Kidney tubule cell (primary cell): ENCODE data around the gene PDE6D.
"Not testable (repeated sequence)": the region's sequence is repeated elsewhere in the genome, so short reads cannot be mapped to it uniquely, and the experiment has no call there.

Experiments
- DNase-seq: peaks from one replicate; pipeline ENCODE4 v3.0.0-alpha.2; 2018; ENCODE audit warnings: low spot score

Gene PDE6D

GRCh38 chr2:231769170-231770136 is 11.6 kb downstream of the PDE6D start:
- DNase-seq: no peak

- no peak for DNase-seq
Measured at GRCh38 chr2:231765496-231765929, 15.6 kb downstream of the PDE6D start.

DNA sequence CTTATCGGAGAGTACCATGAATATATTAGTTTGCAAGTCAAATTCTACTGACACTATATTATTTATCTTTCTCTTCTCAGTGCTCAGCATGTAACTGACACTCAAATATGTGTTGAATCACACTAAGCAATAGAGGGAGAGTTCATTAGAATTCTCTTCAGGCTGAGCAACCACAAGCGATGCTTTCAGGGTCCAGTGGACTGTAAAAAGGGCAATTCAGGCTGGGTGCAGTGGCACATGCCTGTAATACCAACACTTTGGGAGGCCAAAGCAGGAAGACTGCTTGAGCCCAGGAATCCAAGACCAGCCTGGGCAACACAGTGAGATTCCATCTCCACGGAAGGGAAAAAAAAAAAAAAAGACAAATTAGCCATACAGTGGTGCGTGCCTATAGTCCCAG is 16.3 kb downstream of the PDE6D start:
- DNase-seq: peak; percentile 94

- no peak for DNase-seq
Measured at GRCh38 chr2:231764124-231764523, 17.0 kb downstream of the PDE6D start.

GRCh38 chr2:231761735-231762134 is 19.3 kb downstream of the PDE6D start:
- DNase-seq: no peak

DNA sequence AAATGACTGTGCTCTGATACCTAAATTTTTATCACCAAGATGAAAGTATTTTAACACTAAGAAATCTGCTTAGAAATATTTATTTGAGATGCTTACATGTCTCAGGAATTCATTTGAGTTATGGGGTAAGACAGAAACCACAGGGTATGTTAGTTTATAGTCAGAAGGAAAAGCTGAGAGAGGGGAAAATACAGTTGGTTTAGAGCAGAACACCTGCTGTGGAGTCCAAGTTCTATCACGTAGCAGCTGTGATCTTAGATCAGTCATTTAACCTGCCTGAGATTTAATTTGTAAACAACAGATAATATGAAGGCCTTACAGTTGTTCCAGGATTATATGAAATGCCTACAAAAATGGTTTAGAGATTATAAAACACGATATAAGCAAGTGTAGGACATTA is 29.0 kb downstream of the PDE6D start:
- no peak for DNase-seq

- no peak for DNase-seq
Measured at GRCh38 chr2:231751042-231751815, 29.9 kb downstream of the PDE6D start.

- DNase-seq: not testable (repeated sequence)
Measured at GRCh38 chr2:231749016-231749415, 32.1 kb downstream of the PDE6D start.

DNA sequence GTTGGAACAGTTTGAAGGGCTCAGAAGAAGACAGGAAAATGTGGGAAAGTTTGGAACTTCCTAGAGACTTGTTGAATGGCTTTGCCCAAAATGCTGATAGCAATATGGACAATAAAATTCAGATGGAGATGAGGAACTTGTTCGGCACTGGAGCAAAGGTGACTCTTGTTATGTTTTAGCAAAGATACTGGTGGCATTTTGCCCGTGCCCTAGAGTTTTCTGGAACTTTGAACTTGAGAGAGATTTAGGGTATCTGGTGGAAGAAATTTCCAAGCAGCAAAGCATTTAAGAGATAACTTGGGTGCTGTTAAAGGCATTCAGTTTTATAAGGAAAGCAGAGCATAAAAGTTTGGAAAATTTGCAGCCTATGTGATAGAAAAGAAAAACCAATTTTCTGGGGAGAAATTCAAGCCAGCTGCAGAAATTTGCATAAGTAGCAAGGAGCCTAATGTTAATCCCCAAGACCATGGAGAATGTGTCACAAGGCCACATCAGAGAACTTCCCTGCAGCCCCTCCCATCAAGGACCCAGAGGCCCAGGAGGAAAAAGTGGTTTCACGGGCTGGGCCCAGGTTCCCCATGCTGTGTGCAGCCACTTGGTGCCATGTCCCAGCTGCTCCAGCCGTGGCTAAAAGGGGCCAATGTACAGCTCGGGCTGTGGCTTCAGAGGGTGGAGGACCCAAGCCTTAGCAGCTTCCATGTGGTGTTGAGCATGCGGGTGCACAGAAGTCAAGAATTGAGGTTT is 32.8 kb downstream of the PDE6D start:
- DNase-seq: not testable (repeated sequence)

- no peak for DNase-seq
Measured at GRCh38 chr2:231745303-231746038, 35.6 kb downstream of the PDE6D start.

- DNase-seq: no peak
Measured at GRCh38 chr2:231743376-231744116, 37.5 kb downstream of the PDE6D start.

GRCh38 chr2:231737761-231738160 is 43.3 kb downstream of the PDE6D start:
- DNase-seq: no peak

GRCh38 chr2:231732604-231733003 is 48.5 kb downstream of the PDE6D start:
- no peak for DNase-seq

DNA sequence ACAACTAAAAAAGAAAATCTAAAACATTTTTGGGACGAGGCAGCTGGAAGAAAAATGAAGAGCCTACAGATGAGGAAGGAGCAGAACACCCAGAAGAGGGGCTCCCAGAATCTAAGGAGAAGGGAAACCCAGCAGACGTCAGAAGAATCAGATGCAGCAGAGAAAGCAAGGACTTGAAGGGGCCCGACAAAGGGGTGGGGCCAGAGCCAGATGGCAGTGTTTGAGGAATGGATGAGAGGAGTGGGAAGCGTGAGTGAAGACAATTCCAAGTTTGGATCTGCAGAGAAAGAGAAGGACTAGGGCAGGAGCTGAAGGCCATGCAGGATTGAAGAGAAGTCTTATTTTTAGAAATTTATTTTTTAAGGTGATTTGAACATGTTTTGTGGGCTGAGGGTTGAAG is 53.5 kb downstream of the PDE6D start:
- DNase-seq: no peak

DNA sequence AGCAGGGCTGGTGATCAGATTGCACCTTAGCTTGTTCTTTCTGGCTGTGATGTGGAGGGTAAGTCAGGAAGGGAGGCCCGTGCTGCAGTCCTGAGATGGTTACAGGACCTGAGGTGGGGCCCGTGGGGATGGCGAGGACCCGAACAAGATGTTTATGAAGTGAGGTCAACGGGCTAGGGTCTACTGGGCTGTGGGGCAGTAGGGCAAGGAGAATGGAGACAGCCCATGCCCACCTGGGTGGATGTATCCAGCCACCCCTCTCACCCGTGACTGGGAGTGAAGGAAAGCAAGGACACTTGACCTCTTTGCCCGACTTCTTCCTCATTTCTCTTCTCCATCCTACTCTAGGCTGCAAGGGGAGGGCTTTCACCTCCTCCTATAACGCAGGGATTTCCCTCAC is 54.8 kb downstream of the PDE6D start:
- DNase-seq: no peak

GRCh38 chr2:231725476-231725875 is 55.6 kb downstream of the PDE6D start:
- no peak for DNase-seq

- no peak for DNase-seq
Measured at GRCh38 chr2:231722721-231723307, 58.3 kb downstream of the PDE6D start.

- no peak for DNase-seq
Measured at GRCh38 chr2:231720987-231721966, 59.8 kb downstream of the PDE6D start.

GRCh38 chr2:231720292-231720986 is 60.6 kb downstream of the PDE6D start:
- no peak for DNase-seq
